ENCODE data around the gene COL4A3. TPM values are rescaled to one million over a fixed set of nuclear protein-coding genes. Genes with fewer than 3 reads are reported as not detected.

COL4A3 gene
- total RNA-seq, 1 donor from 2014 or later, result 1.1 TPM

DNA sequence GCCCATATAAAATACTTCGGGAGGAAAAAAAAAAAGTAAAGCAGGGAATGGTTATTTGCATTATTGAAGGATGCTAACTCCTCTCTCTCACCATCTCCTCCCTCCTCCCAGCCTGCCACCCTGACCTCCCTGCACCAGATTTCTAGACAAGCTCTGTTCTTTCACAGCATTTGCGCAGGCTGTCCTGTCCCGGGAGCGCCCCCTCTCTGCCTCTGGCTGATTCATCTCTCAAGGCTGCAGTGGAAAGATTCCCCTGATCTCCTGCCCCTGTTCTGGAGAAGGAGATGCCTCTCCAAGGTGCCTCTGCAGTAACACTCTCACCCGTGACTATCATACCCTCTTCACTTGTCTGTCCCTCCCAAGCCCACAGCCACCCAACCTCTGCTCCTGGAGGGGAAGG, 38.9 kb upstream of the COL4A3 start:
- no peak for TF ChIP-seq CTCF (conservative IDR thresholded peaks at IDR 0.05; ENCODE audit: low read depth, low read length)
- no peak overlapping the region for H3K4me3 ChIP-seq (ENCODE audit: low read depth, low read length)
- no peak for DNase-seq (ENCODE audit: low read depth)

DNA sequence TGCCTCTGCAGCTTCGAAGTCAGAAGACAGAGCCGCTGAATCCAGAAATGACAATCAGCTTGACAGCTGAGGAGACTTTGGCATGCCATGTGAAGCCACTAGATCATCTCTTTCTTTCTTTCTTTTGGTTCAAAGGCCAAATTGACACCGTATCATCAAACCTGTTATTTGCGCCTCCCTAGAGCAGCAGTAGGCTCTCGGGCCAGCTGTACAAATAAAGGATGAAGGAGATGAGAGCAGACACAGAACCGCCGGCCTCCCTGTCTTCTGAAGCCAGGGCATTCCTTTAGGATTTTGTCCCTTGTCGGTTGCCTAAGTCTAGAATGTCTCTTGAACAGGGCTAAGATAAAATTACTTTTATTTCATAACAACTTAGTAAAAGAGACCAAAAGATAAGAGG, 37.2 kb upstream of the COL4A3 start:
- no peak overlapping the region for H3K4me3 ChIP-seq (ENCODE audit: low read depth, low read length)
- TF ChIP-seq CTCF (conservative IDR thresholded peaks at IDR 0.05; ENCODE audit: low read depth, low read length), result no peak
- DNase-seq (ENCODE audit: low read depth), result no peak

GRCh38 chr2:227130636-227131035, 33.8 kb upstream of the COL4A3 start:
- H3K4me3 ChIP-seq (ENCODE audit: low read depth, low read length), result no peak overlapping the region
- no peak for DNase-seq (ENCODE audit: low read depth)
- TF ChIP-seq CTCF (conservative IDR thresholded peaks at IDR 0.05; ENCODE audit: low read depth, low read length), result no peak

DNA sequence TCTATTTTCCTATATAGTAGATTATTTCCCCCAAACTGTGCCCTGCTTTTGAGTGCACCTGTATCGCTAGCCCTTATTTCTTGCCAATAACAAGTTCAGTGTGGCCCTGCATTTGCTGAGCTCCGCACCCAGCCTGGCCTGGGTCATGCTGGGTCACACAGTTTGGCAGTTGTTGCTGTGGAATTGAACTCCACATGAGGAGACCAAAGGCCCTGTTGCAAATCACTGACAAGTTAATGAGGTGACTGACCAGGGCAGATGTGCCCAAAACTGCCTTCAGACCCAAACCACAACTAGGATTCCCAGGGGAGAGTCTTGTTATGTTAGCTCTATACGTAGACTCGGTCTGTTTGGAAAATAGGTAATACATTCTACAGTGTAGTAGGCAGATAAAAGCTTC, 31.4 kb upstream of the COL4A3 start:
- no peak for DNase-seq (ENCODE audit: low read depth)
- TF ChIP-seq CTCF (conservative IDR thresholded peaks at IDR 0.05; ENCODE audit: low read depth, low read length), result no peak
- H3K4me3 ChIP-seq (ENCODE audit: low read depth, low read length), result no peak overlapping the region

DNA sequence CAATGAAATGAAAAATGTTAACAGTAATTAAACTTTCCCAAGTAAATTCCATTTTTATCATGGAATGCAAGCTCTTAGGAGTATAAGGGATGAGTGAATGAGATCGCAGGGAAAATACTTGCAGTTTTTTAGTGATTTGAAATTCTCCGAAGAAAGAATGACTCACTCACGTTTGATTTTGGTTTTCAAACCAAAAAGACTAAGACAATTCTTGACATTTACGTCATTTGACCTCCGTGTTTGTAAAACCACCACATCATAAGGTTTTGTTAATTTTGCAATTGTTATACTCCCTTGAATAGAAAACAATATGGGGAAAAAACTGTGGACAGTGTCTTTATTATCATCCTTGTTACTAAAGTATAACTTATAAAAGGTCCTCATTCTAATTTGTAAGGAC, 29.8 kb upstream of the COL4A3 start:
- no peak for TF ChIP-seq CTCF (conservative IDR thresholded peaks at IDR 0.05; ENCODE audit: low read depth, low read length)
- DNase-seq (ENCODE audit: low read depth), result no peak
- no peak overlapping the region for H3K4me3 ChIP-seq (ENCODE audit: low read depth, low read length)

GRCh38 chr2:227141301-227141700, 23.1 kb upstream of the COL4A3 start:
- no peak for TF ChIP-seq CTCF (conservative IDR thresholded peaks at IDR 0.05; ENCODE audit: low read depth, low read length)
- DNase-seq (ENCODE audit: low read depth), result no peak
- no peak overlapping the region for H3K4me3 ChIP-seq (ENCODE audit: low read depth, low read length)

GRCh38 chr2:227143895-227144294, 20.5 kb upstream of the COL4A3 start:
- TF ChIP-seq CTCF (conservative IDR thresholded peaks at IDR 0.05; ENCODE audit: low read depth, low read length), result no peak
- DNase-seq (ENCODE audit: low read depth), result no peak
- no peak overlapping the region for H3K4me3 ChIP-seq (ENCODE audit: low read depth, low read length)

Data from epithelial cell of proximal tubule (primary cell).